Astrocyte (in vitro differentiated cells and primary cell): ENCODE results near the gene DCANP1. TPM values are rescaled to one million over a fixed set of nuclear protein-coding genes. Genes with fewer than 3 reads are reported as not detected.

Source experiments
- DNase-seq: peaks from one replicate; pipeline ENCODE4 v3.0.0-alpha.2; 2010; ENCODE audit warnings: low read depth
- FAIRE-seq: peaks from 2 replicates; lab custom pipeline; 2011; peaks lifted over from hg19 to GRCh38; lab: Jason Lieb, UNC
- H2AFZ ChIP-seq: 2 replicates; pipeline ENCODE4 v1.6.0; 2012; ENCODE audit warnings: low read depth, low read length, inconsistent platforms
- H3K27ac ChIP-seq: 2 replicates; pipeline ENCODE4 v1.5.1; 2011; ENCODE audit warnings: low read depth, low read length, inconsistent platforms
- H3K27me3 ChIP-seq: 2 replicates; pipeline ENCODE4 v1.6.0; 2011; ENCODE audit warnings: low read length, inconsistent platforms; ENCODE audit not compliant: insufficient read depth
- H3K36me3 ChIP-seq: 2 replicates; pipeline ENCODE4 v1.5.1; 2011; ENCODE audit warnings: low read length, inconsistent platforms; ENCODE audit not compliant: insufficient read depth
- H3K4me1 ChIP-seq: 2 replicates; pipeline ENCODE4 v1.5.1; 2011; ENCODE audit warnings: low read length, inconsistent platforms; ENCODE audit not compliant: insufficient read depth
- H3K4me2 ChIP-seq: 2 replicates; pipeline ENCODE4 v1.6.0; 2012; ENCODE audit warnings: low read length, inconsistent platforms
- H3K4me3 ChIP-seq: 2 replicates; pipeline ENCODE4 v1.5.1; 2011; ENCODE audit warnings: low read depth, mild to moderate bottlenecking, low read length, inconsistent platforms; ENCODE audit not compliant: insufficient read depth
- H3K79me2 ChIP-seq: 2 replicates; pipeline ENCODE4 v1.6.0; 2012; ENCODE audit warnings: mild to moderate bottlenecking, low read length, inconsistent platforms; ENCODE audit not compliant: insufficient read depth
- H3K9ac ChIP-seq: 2 replicates; pipeline ENCODE4 v1.6.0; 2012; ENCODE audit warnings: mild to moderate bottlenecking, low read length, inconsistent platforms
- H3K9me3 ChIP-seq: 2 replicates; pipeline ENCODE4 v1.5.1; 2012; ENCODE audit warnings: low read depth, mild to moderate bottlenecking, low read length, inconsistent platforms; ENCODE audit not compliant: insufficient read depth
- H4K20me1 ChIP-seq: 2 replicates; pipeline ENCODE4 v1.6.0; 2012; ENCODE audit warnings: low read length, inconsistent platforms; ENCODE audit not compliant: insufficient read depth
- H3K27ac Mint-ChIP-seq: one replicate; pipeline ENCODE4 v1.8.0; 2021; ENCODE audit warnings: mild to moderate bottlenecking, mixed read lengths; ENCODE audit not compliant: unreplicated experiment
- H3K27me3 Mint-ChIP-seq: one replicate; pipeline ENCODE4 v1.8.0; 2021; ENCODE audit warnings: low read depth, mixed read lengths; ENCODE audit not compliant: unreplicated experiment
- H3K36me3 Mint-ChIP-seq: one replicate; pipeline ENCODE4 v1.8.0; 2021; ENCODE audit warnings: low read depth, mixed read lengths; ENCODE audit not compliant: unreplicated experiment
- H3K4me1 Mint-ChIP-seq: one replicate; pipeline ENCODE4 v1.8.0; 2021; ENCODE audit warnings: low read depth, mixed read lengths; ENCODE audit not compliant: unreplicated experiment
- H3K4me3 Mint-ChIP-seq: one replicate; pipeline ENCODE4 v1.8.0; 2021; ENCODE audit warnings: mild to moderate bottlenecking, moderate library complexity, mixed read lengths; ENCODE audit not compliant: unreplicated experiment
- H3K9me3 Mint-ChIP-seq: one replicate; pipeline ENCODE4 v1.8.0; 2021; ENCODE audit warnings: mild to moderate bottlenecking, mixed read lengths; ENCODE audit not compliant: unreplicated experiment
- EZH2 ChIP-seq: IDR thresholded peaks from 2 replicates; pipeline ENCODE4 v1.6.1; 2012; ENCODE audit warnings: mild to moderate bottlenecking, low read length, inconsistent platforms; ENCODE audit not compliant: insufficient read depth
- total RNA-seq: library from RNA; stranded (reverse); gene quantifications from 2 replicates; pipeline ENCODE4 v1.2.1, GENCODE V29; 2021
- TF ChIP-seq, protein P1 (sequence below): IDR thresholded peaks from 2 replicates; pipeline ENCODE4 v1.5.1; 2011; ENCODE audit warnings: low read depth, mild to moderate bottlenecking, inconsistent platforms, low read length, moderate library complexity; ENCODE audit not compliant: insufficient read depth

The DCANP1 gene
- total RNA-seq, 1 donor from 2014 or later: not detected

DNA sequence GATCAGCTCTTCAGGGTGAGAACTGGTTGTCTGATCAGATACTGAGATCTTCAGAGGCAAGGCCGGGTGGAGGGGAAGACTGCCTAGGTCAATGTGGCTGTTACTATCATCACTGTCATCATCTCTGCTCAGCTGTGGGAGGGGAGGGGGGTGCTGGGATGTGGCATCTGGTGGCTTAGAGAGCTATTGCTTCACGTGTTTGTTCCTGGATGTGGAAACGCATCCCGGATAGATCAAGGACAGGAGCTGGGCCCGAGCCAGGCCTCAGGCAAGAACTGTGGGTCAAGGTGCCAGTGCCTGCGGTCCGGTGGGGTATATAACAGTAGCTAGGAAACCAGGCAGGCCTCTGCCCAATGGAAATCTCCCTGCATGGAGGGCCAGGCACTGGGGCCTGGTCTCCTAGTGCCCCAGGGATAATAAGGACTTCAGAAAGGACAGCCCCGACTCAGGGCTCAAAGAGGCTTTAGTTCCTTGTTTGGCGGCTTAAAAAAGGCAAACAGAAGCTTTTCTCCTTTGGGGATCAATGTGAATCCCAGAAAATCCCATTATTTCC is 35.3 kb upstream of the DCANP1 start:
- no peaks in the 10 kb centered on the region for H3K4me1 Mint-ChIP-seq
- no peak for TF ChIP-seq EZH2
- TF ChIP-seq, protein P1, sequence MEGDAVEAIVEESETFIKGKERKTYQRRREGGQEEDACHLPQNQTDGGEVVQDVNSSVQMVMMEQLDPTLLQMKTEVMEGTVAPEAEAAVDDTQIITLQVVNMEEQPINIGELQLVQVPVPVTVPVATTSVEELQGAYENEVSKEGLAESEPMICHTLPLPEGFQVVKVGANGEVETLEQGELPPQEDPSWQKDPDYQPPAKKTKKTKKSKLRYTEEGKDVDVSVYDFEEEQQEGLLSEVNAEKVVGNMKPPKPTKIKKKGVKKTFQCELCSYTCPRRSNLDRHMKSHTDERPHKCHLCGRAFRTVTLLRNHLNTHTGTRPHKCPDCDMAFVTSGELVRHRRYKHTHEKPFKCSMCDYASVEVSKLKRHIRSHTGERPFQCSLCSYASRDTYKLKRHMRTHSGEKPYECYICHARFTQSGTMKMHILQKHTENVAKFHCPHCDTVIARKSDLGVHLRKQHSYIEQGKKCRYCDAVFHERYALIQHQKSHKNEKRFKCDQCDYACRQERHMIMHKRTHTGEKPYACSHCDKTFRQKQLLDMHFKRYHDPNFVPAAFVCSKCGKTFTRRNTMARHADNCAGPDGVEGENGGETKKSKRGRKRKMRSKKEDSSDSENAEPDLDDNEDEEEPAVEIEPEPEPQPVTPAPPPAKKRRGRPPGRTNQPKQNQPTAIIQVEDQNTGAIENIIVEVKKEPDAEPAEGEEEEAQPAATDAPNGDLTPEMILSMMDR: no peak
- H3K36me3 ChIP-seq: no peaks in the 10 kb centered on the region
- H3K9me3 ChIP-seq: no peaks in the 10 kb centered on the region
- peaks cover 34% of the 10 kb centered on the region for H3K27me3 ChIP-seq
- no peak for FAIRE-seq
- H3K36me3 Mint-ChIP-seq: no peaks in the 10 kb centered on the region
- no peaks in the 10 kb centered on the region for H4K20me1 ChIP-seq
- H3K27me3 Mint-ChIP-seq: peaks cover 70% of the 10 kb centered on the region
- no peak overlapping the region for H3K4me2 ChIP-seq
- no peaks in the 10 kb centered on the region for H3K4me1 ChIP-seq
- no peaks in the 10 kb centered on the region for H3K79me2 ChIP-seq
- no peak overlapping the region for H3K27ac Mint-ChIP-seq
- no peak overlapping the region for H2AFZ ChIP-seq
- no peak for DNase-seq
- no peak overlapping the region for H3K27ac ChIP-seq
- H3K4me3 ChIP-seq: no peak overlapping the region
- no peak overlapping the region for H3K4me3 Mint-ChIP-seq
- no peaks in the 10 kb centered on the region for H3K9me3 Mint-ChIP-seq
- no peak overlapping the region for H3K9ac ChIP-seq

DNA sequence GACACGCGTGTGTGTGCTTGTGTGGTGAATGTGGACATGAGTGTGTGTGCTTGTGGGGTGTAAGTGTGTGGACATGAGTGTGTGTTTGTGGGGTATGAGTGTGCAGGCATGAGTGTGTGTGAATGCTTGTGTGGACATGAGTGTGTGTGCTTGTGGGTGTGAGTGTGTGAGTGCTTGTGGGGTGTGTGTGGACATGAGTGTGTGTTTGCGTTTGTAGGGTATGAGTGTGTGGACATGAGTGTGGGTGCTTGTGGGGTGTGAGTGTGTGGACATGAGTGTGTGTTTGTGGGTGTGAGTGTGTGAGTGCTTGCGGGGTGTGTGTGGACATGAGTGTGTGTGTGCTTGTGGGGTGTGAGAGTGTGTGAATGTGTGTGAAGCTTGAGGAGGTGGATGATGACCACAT is 34.8 kb upstream of the DCANP1 start:
- TF ChIP-seq EZH2: no peak
- TF ChIP-seq, protein P1: no peak
- no peaks in the 10 kb centered on the region for H3K79me2 ChIP-seq
- no peak overlapping the region for H3K9ac ChIP-seq
- no peak overlapping the region for H3K4me3 Mint-ChIP-seq
- no peaks in the 10 kb centered on the region for H3K36me3 Mint-ChIP-seq
- H3K4me2 ChIP-seq: no peak overlapping the region
- no peak overlapping the region for H3K27ac Mint-ChIP-seq
- H3K27me3 Mint-ChIP-seq: peaks cover 67% of the 10 kb centered on the region
- no peaks in the 10 kb centered on the region for H3K36me3 ChIP-seq
- H3K4me3 ChIP-seq: no peak overlapping the region
- H3K27ac ChIP-seq: no peak overlapping the region
- no peaks in the 10 kb centered on the region for H3K4me1 ChIP-seq
- no peaks in the 10 kb centered on the region for H4K20me1 ChIP-seq
- no peaks in the 10 kb centered on the region for H3K9me3 ChIP-seq
- FAIRE-seq: no peak
- no peaks in the 10 kb centered on the region for H3K9me3 Mint-ChIP-seq
- H3K27me3 ChIP-seq: peaks cover 32% of the 10 kb centered on the region
- no peak for DNase-seq
- H3K4me1 Mint-ChIP-seq: no peaks in the 10 kb centered on the region
- H2AFZ ChIP-seq: no peak overlapping the region

DNA sequence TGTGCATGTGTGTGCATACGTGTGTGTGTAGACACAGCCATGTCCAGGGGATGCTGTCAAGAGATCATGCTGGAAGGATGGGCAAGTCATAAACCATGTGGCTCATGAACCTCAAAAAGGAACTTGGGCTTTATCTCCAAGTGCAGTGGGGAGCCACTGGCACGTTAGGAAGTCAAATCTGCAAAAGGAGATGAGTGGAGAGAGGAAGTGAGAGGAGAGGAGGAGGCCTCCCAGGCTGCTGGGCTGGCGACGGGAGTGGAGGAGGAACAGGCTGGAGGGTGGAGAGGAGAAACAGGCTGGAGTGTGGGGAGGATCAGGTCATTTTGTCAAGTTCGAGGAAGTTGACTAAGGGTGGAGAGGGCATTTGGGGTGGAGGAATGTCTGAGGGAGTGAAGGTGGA is 34.2 kb upstream of the DCANP1 start:
- no peak overlapping the region for H3K4me2 ChIP-seq
- Mint-ChIP-seq H3K36me3 (no peaks in the 10 kb centered on the region), H3K4me1 (no peaks in the 10 kb centered on the region), H3K9me3 (no peaks in the 10 kb centered on the region), H3K27ac (no peak overlapping the region), H3K27me3 (peaks cover 67% of the 10 kb centered on the region), H3K4me3 (no peak overlapping the region)
- no peak overlapping the region for H2AFZ ChIP-seq
- H3K9ac ChIP-seq: no peak overlapping the region
- no peaks in the 10 kb centered on the region for H3K79me2 ChIP-seq
- H3K4me1 ChIP-seq: no peaks in the 10 kb centered on the region
- no peak overlapping the region for H3K27ac ChIP-seq
- FAIRE-seq (no peak), DNase-seq (no peak)
- TF ChIP-seq, protein P1: no peak
- TF ChIP-seq EZH2: no peak
- H4K20me1 ChIP-seq: no peaks in the 10 kb centered on the region
- H3K4me3 ChIP-seq: no peak overlapping the region
- H3K9me3 ChIP-seq: no peaks in the 10 kb centered on the region
- peaks cover 35% of the 10 kb centered on the region for H3K27me3 ChIP-seq
- H3K36me3 ChIP-seq: no peaks in the 10 kb centered on the region
